Muscle of leg (tissue), 11 donors: Measurements from ENCODE around the gene LGR6. TPM values are rescaled to one million over a fixed set of nuclear protein-coding genes. Genes with fewer than 3 reads are reported as not detected.
"Not testable (repeated sequence)": the region's sequence is repeated elsewhere in the genome, so short reads cannot be mapped to it uniquely, and the experiment has no call there.

Source experiments
- DNase-seq: peaks from one replicate; pipeline ENCODE4 v3.0.0; 2013
- H3K27ac ChIP-seq: one replicate; pipeline ENCODE4 v1.5.1; 2013; ENCODE audit warnings: mild to moderate bottlenecking, low read length, control low read depth
- H3K27me3 ChIP-seq: one replicate; pipeline ENCODE4 v1.6.1; 2013; ENCODE audit warnings: low read length; ENCODE audit not compliant: control insufficient read depth, insufficient read depth
- H3K36me3 ChIP-seq: one replicate; pipeline ENCODE4 v1.6.1; 2013; ENCODE audit warnings: low read length; ENCODE audit not compliant: control insufficient read depth, insufficient read depth
- H3K4me1 ChIP-seq: one replicate; pipeline ENCODE4 v1.6.1; 2013; ENCODE audit warnings: low read length; ENCODE audit not compliant: control insufficient read depth, insufficient read depth
- H3K4me3 ChIP-seq: one replicate; pipeline ENCODE4 v1.5.1; 2013; ENCODE audit warnings: low read length, control low read depth
- H3K9me3 ChIP-seq: replicated peaks from 2 replicates; pipeline ENCODE4 v1.6.1; 2013; ENCODE audit warnings: low read depth, low read length; ENCODE audit not compliant: control insufficient read depth
- WGBS: methylation state at CpG from one replicate; pipeline ENCODE4 v1.1.5; 2013; ENCODE audit warnings: missing lambda C conversion rate; ENCODE audit not compliant: insufficient coverage; 5-methylcytosine and 5-hydroxymethylcytosine counted together
- polyA plus RNA-seq, 8 donors: library from polyadenylated mRNA; unstranded; fragments of 120-200 nt; gene quantifications; one replicate each; pipeline versions ENCODE4 v1.2.1 to v1.2.3, GENCODE V29; 2013; ENCODE audit warnings: inconsistent platforms in 1 of 8, low replicate concordance in 1 of 8; ENCODE audit not compliant: insufficient read length in 8 of 8, insufficient read depth in 1 of 8
- total RNA-seq: library from RNA; stranded (reverse); fragments of 120-200 nt; gene quantifications from one replicate; pipeline ENCODE4 v1.2.4, GENCODE V29; 2013

Gene LGR6
- total and polyA plus RNA-seq, 9 donors = 0.09 to 4.2 (median 0.31) TPM

DNA sequence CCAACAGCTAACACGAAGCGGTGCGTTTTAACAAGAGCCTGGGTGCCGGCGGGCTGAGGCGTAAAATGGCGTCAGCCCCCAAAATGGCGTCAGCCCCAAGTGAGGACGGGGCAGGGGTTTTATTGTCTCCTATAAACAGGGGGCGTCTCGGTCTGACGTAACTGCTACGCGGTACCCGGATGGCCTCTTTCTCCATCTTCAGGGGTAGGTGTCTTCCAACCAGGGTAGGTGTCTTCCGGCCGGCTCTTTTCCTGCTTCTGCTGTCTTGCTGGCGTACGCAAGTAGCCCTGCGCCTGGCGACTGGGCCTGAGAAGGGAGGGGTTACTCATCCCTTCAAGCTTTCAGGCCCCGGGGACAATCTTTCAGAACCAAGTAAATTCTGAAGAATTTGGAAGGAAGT lies 45.3 kb downstream of the LGR6 start:
- H3K9me3 ChIP-seq = no peaks in the 10 kb centered on the region
- H3K27ac ChIP-seq = no peak overlapping the region
- DNase-seq = no peak
- no peak overlapping the region for H3K4me3 ChIP-seq
- H3K4me1 ChIP-seq = peaks cover 7% of the 10 kb centered on the region
- no peaks in the 10 kb centered on the region for H3K36me3 ChIP-seq
- WGBS = 77% methylated on average over 12 of the region's 22 CpGs
- H3K27me3 ChIP-seq = peaks cover 37% of the 10 kb centered on the region

GRCh38 chr1:202240226-202240625 lies 46.6 kb downstream of the LGR6 start:
- H3K4me3 ChIP-seq, H3K27ac ChIP-seq, H3K9me3 ChIP-seq, H3K36me3 ChIP-seq, DNase-seq: not testable (repeated sequence)
- H3K4me1 ChIP-seq = peaks cover 11% of the 10 kb centered on the region
- 60% methylated on average over 3 of the region's 3 CpGs for WGBS
- peaks cover 37% of the 10 kb centered on the region for H3K27me3 ChIP-seq

GRCh38 chr1:202240956-202241355 lies 47.4 kb downstream of the LGR6 start:
- no peaks in the 10 kb centered on the region for H3K36me3 ChIP-seq
- no peak overlapping the region for H3K4me3 ChIP-seq
- DNase-seq = no peak
- WGBS = 89% methylated on average over 1 of the region's 4 CpGs
- H3K27ac ChIP-seq = no peak overlapping the region
- H3K9me3 ChIP-seq = no peaks in the 10 kb centered on the region
- peaks cover 11% of the 10 kb centered on the region for H3K4me1 ChIP-seq
- peaks cover 34% of the 10 kb centered on the region for H3K27me3 ChIP-seq

- Histone ChIP-seq H3K27ac (no peak overlapping the region), H3K9me3 (no peaks in the 10 kb centered on the region), H3K4me3 (no peak overlapping the region), H3K27me3 (peaks cover 29% of the 10 kb centered on the region), H3K36me3 (no peaks in the 10 kb centered on the region), H3K4me1 (peaks cover 9% of the 10 kb centered on the region)
- no peak for DNase-seq
- WGBS = 71% methylated on average over 2 of the region's 6 CpGs
Observed at GRCh38 chr1:202241376-202242079, 47.9 kb downstream of the LGR6 start.

DNA sequence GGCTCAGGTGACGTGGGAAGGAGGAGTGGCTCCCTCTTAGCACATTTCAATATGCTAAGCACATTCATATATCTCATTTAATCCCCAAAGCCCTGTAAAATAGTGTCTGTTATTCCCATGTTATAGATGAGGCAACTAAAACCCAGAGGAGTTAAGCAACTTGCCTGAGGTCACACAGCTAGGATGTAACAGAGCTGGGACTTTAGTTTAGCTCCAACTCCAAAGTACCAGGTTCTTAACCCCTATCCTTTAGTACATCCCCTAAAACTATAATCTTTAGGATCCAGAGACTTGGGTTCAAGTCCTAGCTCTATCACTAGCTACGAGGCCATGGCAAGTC lies 48.5 kb downstream of the LGR6 start:
- no CpG with 5 or more reads among the region's 2 CpGs for WGBS
- H3K36me3 ChIP-seq = no peaks in the 10 kb centered on the region
- peaks cover 11% of the 10 kb centered on the region for H3K4me1 ChIP-seq
- H3K4me3 ChIP-seq = no peak overlapping the region
- no peak overlapping the region for H3K27ac ChIP-seq
- no peak for DNase-seq
- no peaks in the 10 kb centered on the region for H3K9me3 ChIP-seq
- peaks cover 24% of the 10 kb centered on the region for H3K27me3 ChIP-seq

DNA sequence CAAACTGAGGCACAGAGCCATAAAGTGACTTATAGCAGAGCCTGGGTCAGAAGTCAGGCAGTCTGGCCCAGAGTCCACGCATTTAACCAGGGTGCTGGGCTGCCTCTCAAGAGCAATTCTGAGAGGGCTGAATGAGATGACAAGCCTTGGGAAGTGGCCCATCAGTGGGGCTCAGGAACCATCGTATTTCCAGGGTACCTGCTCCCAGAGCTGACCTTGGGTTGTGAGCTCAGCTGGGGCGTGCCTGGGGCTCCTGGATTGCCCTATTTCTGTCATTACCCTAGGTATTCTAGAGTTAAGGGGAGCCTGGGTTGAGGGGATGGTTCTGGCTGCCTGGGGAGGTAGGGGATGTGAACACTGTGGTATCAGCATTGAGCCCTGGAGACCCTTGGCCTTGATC lies 49.4 kb downstream of the LGR6 start:
- no peaks in the 10 kb centered on the region for H3K9me3 ChIP-seq
- WGBS = 76% methylated on average over 3 of the region's 3 CpGs

GRCh38 chr1:202244841-202245261 lies 51.3 kb downstream of the LGR6 start:
- Histone ChIP-seq H3K27me3 (peaks cover 18% of the 10 kb centered on the region), H3K36me3 (no peaks in the 10 kb centered on the region), H3K27ac (no peak overlapping the region), H3K4me1 (peaks cover 30% of the 10 kb centered on the region), H3K4me3 (no peak overlapping the region), H3K9me3 (no peaks in the 10 kb centered on the region)
- DNase-seq = no peak
- WGBS = 85% methylated on average over 8 of the region's 9 CpGs

More for the DNA sequence above, 49.4 kb downstream of the LGR6 start:
- Histone ChIP-seq H3K27ac (no peak overlapping the region), H3K4me3 (no peak overlapping the region), H3K27me3 (peaks cover 18% of the 10 kb centered on the region), H3K4me1 (peaks cover 21% of the 10 kb centered on the region), H3K36me3 (no peaks in the 10 kb centered on the region)
- no peak for DNase-seq

DNA sequence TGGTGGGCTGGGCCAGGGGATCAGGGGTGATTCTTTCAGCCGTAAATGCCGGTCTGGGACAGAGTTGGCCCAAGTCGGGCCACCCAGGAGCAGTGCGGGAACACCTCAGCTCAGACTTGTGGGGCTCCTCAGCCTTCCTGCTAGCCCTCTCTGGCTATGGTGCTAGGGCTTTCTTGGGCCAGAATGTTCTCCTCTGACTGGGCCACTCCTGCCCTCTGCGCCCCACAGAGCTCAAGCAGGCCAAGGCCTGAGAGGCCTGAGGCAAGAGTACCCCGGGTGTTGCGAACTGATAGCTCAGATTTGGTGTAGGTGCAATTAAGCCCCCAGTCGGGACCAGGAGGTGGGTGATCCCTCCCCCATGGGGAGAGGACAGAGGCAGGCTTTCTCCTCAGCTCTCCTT lies 51.8 kb downstream of the LGR6 start:
- peaks cover 18% of the 10 kb centered on the region for H3K27me3 ChIP-seq
- peaks cover 30% of the 10 kb centered on the region for H3K4me1 ChIP-seq
- no peak for DNase-seq
- WGBS = 73% methylated on average over 8 of the region's 8 CpGs
- no peak overlapping the region for H3K4me3 ChIP-seq
- H3K27ac ChIP-seq = no peak overlapping the region
- H3K36me3 ChIP-seq = no peaks in the 10 kb centered on the region
- no peaks in the 10 kb centered on the region for H3K9me3 ChIP-seq

- H3K27me3 ChIP-seq = peaks cover 14% of the 10 kb centered on the region
- H3K4me1 ChIP-seq = peaks cover 32% of the 10 kb centered on the region
- WGBS = 80% methylated on average over 1 of the region's 6 CpGs
- no peak overlapping the region for H3K4me3 ChIP-seq
- H3K9me3 ChIP-seq = no peaks in the 10 kb centered on the region
- H3K36me3 ChIP-seq = no peaks in the 10 kb centered on the region
- no peak for DNase-seq
- no peak overlapping the region for H3K27ac ChIP-seq
Observed at GRCh38 chr1:202247104-202247503, 53.5 kb downstream of the LGR6 start.

DNA sequence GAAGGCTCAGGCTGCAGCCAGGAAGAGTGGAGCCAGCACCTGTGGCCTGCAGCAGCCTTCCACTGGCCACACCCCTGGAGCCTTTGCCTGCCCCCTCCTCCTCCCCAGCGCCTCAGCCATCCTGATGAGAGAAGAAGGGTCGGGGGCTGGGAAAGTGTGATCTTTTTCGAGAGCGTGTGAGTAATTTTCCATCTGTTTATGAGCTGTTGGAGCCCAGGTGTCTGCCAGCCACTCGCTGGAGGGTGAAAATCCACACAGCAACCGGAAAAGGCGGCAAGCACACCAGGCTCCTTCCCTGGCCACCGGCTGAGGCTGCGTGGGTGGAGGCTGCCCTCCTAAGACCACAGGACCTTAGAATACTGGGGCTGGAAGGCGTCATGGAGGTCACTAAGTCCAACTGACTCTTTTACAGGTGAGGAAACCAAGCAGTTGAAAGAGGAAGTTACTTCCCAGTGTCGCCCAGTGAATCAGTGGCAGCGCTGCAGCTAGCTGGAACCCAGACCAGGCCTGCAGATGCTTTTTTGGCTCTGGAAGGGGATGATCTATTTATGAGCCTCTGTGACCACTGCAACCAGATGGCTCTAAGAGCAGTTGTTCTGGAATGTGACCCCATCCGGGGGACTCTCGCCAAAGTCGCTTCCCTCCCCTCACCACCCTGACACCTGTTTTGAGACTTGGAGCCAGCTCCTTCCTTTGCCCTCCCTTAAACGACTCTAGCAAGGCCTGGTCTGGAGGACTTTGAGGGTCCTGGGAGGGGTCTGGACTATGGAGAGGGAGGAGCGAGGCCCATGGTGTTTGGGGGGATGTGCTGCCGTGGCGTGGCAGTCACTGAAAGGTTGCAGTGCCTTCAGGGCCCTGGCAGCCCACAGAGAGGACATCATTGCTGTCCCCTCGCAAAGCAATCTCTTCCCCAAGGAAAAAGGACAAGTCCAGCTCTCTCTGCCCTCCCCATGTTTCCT lies 54.5 kb downstream of the LGR6 start:
- Histone ChIP-seq H3K36me3 (no peaks in the 10 kb centered on the region), H3K4me3 (no peak overlapping the region), H3K27me3 (peaks cover 7% of the 10 kb centered on the region), H3K4me1 (peaks cover 32% of the 10 kb centered on the region), H3K9me3 (no peaks in the 10 kb centered on the region), H3K27ac (peak overlapping the region; percentile 9)
- peak; percentile 79 for DNase-seq
- 34% methylated on average over 10 of the region's 20 CpGs for WGBS
